Measurements from ENCODE around the gene PTHLH. TPM values are rescaled to one million over a fixed set of nuclear protein-coding genes. Genes with fewer than 3 reads are reported as not detected.
A peak's percentile ranks its signal among the peaks of the same experiment; 100 is the strongest.

The PTHLH gene
- total and polyA plus RNA-seq, 10 of the 15 experiments (the other 5 are each of a cell fraction or from before 2014, with no cell fraction given) = 0.08 to 0.12 TPM; not detected in 8

GRCh38 chr12:27931390-27931789, 41.1 kb downstream of the PTHLH start:
- H3K27me3 ChIP-seq (replicated peaks in 1 of 2; ENCODE audit: control insufficient read depth in 2 of 2, insufficient read depth in 2 of 2, low read length in 1 of 2) = no peaks in the 10 kb centered on the region
- no peak overlapping the region for H3K27ac ChIP-seq (ENCODE audit: control insufficient read depth, insufficient read depth)
- CTCF ChIA-PET = no interaction called here
- H3K79me2 ChIP-seq (ENCODE audit: control insufficient read depth, insufficient read depth, low read length) = no peaks in the 10 kb centered on the region
- SMC1A ChIA-PET (ENCODE audit: uncharacterized antibody, unreplicated experiment) = no interaction called here
- H3K4me3 ChIP-seq = no peak overlapping the region
- RAD21 ChIA-PET (ENCODE audit: unreplicated experiment) = no interaction called here
- no peak overlapping the region for H2AFZ ChIP-seq (ENCODE audit: control insufficient read depth, low read depth, low read length)
- no peaks in the 10 kb centered on the region for H3K36me3 ChIP-seq (ENCODE audit: control insufficient read depth in 2 of 2, insufficient read depth in 2 of 2, low read length in 1 of 2)
- intact Hi-C loops (cut with micrococcal nuclease; ENCODE audit: unreplicated experiment) (no loop called here), in situ Hi-C loops (cut with MboI) (no loop called here)
- ATAC-seq = no peak
- no peaks in the 10 kb centered on the region for H3K9me3 ChIP-seq (replicated peaks; ENCODE audit: control insufficient read depth, insufficient read depth, low read length)
- FAIRE-seq = no peak
- TF ChIP-seq RUNX3 (IDR thresholded peaks at IDR 0.05; ENCODE audit: low read length) = peak; percentile 46
- TF ChIP-seq, protein P1, sequence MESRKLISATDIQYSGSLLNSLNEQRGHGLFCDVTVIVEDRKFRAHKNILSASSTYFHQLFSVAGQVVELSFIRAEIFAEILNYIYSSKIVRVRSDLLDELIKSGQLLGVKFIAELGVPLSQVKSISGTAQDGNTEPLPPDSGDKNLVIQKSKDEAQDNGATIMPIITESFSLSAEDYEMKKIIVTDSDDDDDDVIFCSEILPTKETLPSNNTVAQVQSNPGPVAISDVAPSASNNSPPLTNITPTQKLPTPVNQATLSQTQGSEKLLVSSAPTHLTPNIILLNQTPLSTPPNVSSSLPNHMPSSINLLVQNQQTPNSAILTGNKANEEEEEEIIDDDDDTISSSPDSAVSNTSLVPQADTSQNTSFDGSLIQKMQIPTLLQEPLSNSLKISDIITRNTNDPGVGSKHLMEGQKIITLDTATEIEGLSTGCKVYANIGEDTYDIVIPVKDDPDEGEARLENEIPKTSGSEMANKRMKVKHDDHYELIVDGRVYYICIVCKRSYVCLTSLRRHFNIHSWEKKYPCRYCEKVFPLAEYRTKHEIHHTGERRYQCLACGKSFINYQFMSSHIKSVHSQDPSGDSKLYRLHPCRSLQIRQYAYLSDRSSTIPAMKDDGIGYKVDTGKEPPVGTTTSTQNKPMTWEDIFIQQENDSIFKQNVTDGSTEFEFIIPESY (IDR thresholded peaks at IDR 0.05) = no peak
- 0 out of 2 replicates have a peak, but pooled peaks have one; percentile 60 for TF ChIP-seq TCF7 (IDR thresholded peaks at IDR 0.05; ENCODE audit: borderline replicate concordance)
- TF ChIP-seq HDAC2 (IDR thresholded peaks at IDR 0.05) = no peak
- TF ChIP-seq NFIC (IDR thresholded peaks at IDR 0.05; ENCODE audit: low read depth, low read length) = no peak
- TF ChIP-seq TAF1 (IDR thresholded peaks at IDR 0.05; ENCODE audit: borderline replicate concordance, low read depth, low read length) = no peak
- DNase-seq (ENCODE audit: low read depth, low spot score) = no peak
- no peaks in the 10 kb centered on the region for H4K20me1 ChIP-seq (ENCODE audit: control insufficient read depth, insufficient read depth)
- H3K9ac ChIP-seq (ENCODE audit: control insufficient read depth, insufficient read depth, low read length) = no peak overlapping the region
- BruUV-seq (replicated peaks) = no TSS peak
- WGBS (ENCODE audit: insufficient coverage, insufficient replicate concordance, low lambda C conversion rate, missing lambda C conversion rate) = 50% methylated on average over 1 of the region's 1 CpG
- POLR2A ChIA-PET = no interaction called here
- H3K4me2 ChIP-seq (ENCODE audit: control insufficient read depth, insufficient read depth) = no peak overlapping the region
- no peaks in the 10 kb centered on the region for H3K4me1 ChIP-seq (ENCODE audit: control insufficient read depth, insufficient read depth, low read length)

DNA sequence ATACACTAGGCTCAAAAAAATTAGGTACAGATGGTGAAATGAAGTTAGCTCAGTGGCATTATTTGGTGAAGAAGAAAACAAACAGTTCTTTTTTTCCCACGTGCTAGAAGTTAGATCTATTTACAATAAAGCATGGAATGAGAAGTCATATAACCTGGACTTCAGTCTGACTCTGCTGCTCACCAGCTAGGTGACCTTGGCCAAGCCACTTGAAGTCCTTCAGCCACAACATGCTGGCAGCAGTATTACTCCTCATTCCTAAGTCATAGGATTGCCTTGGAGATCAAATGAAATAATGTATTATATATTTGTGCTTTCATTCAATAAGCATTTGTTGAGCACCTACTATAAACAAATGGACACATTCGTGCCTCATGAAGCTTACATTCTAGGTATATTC, 45.2 kb downstream of the PTHLH start:
- no peaks in the 10 kb centered on the region for H3K4me1 ChIP-seq (ENCODE audit: control insufficient read depth, insufficient read depth, low read length)
- no peak overlapping the region for H3K9ac ChIP-seq (ENCODE audit: control insufficient read depth, insufficient read depth, low read length)
- intact Hi-C loops (cut with micrococcal nuclease; ENCODE audit: unreplicated experiment) (no loop called here), in situ Hi-C loops (cut with MboI) (no loop called here)
- no peaks in the 10 kb centered on the region for H3K36me3 ChIP-seq (ENCODE audit: control insufficient read depth in 2 of 2, insufficient read depth in 2 of 2, low read length in 1 of 2)
- DNase-seq (ENCODE audit: low read depth, low spot score) (no peak), FAIRE-seq (no peak), ATAC-seq (no peak)
- ChIA-PET CTCF (interaction anchor here (1.0 to 2.1 kb wide), 3 partner anchors 14 to 945 kb away, joined by 3 to 5 read pairs (median 3); no protein-coding TSS in a partner anchor), RAD21 (ENCODE audit: unreplicated experiment) (no interaction called here), POLR2A (interaction anchor here (0.7 kb wide), 1 partner anchor 18 kb away, joined by 3 read pairs; no protein-coding TSS in a partner anchor), SMC1A (ENCODE audit: uncharacterized antibody, unreplicated experiment) (interaction anchor here (1.2 to 1.8 kb wide), 3 partner anchors 11 to 494 kb away, joined by 3 to 6 read pairs (median 4); no protein-coding TSS in a partner anchor)
- H3K4me3 ChIP-seq = no peak overlapping the region
- no peaks in the 10 kb centered on the region for H3K9me3 ChIP-seq (replicated peaks; ENCODE audit: control insufficient read depth, insufficient read depth, low read length)
- no peak overlapping the region for H3K27ac ChIP-seq (ENCODE audit: control insufficient read depth, insufficient read depth)
- H3K79me2 ChIP-seq (ENCODE audit: control insufficient read depth, insufficient read depth, low read length) = no peaks in the 10 kb centered on the region
- H3K4me2 ChIP-seq (ENCODE audit: control insufficient read depth, insufficient read depth) = no peak overlapping the region
- no peaks in the 10 kb centered on the region for H3K27me3 ChIP-seq (replicated peaks in 1 of 2; ENCODE audit: control insufficient read depth in 2 of 2, insufficient read depth in 2 of 2, low read length in 1 of 2)
- no TSS peak for BruUV-seq (replicated peaks)
- H2AFZ ChIP-seq (ENCODE audit: control insufficient read depth, low read depth, low read length) = no peak overlapping the region
- WGBS (ENCODE audit: insufficient coverage, insufficient replicate concordance, low lambda C conversion rate, missing lambda C conversion rate) = 27% methylated on average over 2 of the region's 2 CpGs
- H4K20me1 ChIP-seq (ENCODE audit: control insufficient read depth, insufficient read depth) = no peaks in the 10 kb centered on the region
- TF ChIP-seq SKIL (IDR thresholded peaks at IDR 0.05; ENCODE audit: low read depth, poor library complexity, severe bottlenecking) (no peak), NRF1 (conservative IDR thresholded peaks at IDR 0.05; ENCODE audit: low read depth, low read length) (no peak), STAT3 (IDR thresholded peaks at IDR 0.05; ENCODE audit: low read depth, low read length) (no peak), SPI1 (IDR thresholded peaks at IDR 0.05; ENCODE audit: borderline replicate concordance, insufficient read depth, low read depth, low read length) (no peak), ZNF207 (IDR thresholded peaks at IDR 0.05; ENCODE audit: borderline replicate concordance) (no peak), BACH1 (IDR thresholded peaks at IDR 0.05; ENCODE audit: borderline replicate concordance) (no peak)

Measured in GM12878 (cell line).